ENCODE results near the gene WDFY1.

DNA sequence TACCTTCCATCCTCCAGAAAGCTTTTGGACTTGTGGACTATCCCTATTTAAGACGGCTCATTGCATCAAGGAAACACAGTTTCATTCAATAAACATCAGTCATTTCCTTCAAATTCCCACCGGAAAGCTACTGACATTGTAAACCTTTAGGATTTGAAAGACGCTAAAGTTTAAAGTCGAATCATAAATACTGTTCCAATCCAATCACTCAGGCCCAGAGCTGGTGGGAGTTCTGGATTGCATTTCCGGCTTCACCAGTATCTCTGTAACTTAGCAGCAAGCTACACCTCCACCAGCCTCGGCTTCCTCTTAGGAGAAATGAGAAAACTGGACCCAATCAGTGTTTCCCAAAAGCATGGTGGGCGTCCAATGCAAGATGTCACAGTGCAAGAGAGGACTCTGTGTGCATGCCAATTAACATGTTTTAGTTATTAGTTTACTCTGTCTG is 1.6 kb downstream of the WDFY1 start:
- TF ChIP-seq, protein P1, sequence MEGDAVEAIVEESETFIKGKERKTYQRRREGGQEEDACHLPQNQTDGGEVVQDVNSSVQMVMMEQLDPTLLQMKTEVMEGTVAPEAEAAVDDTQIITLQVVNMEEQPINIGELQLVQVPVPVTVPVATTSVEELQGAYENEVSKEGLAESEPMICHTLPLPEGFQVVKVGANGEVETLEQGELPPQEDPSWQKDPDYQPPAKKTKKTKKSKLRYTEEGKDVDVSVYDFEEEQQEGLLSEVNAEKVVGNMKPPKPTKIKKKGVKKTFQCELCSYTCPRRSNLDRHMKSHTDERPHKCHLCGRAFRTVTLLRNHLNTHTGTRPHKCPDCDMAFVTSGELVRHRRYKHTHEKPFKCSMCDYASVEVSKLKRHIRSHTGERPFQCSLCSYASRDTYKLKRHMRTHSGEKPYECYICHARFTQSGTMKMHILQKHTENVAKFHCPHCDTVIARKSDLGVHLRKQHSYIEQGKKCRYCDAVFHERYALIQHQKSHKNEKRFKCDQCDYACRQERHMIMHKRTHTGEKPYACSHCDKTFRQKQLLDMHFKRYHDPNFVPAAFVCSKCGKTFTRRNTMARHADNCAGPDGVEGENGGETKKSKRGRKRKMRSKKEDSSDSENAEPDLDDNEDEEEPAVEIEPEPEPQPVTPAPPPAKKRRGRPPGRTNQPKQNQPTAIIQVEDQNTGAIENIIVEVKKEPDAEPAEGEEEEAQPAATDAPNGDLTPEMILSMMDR (IDR thresholded peaks at IDR 0.05; ENCODE audit: low read depth, low read length, poor library complexity, severe bottlenecking) = no peak
- no peak for TF ChIP-seq EZH2phosphoT487 (IDR thresholded peaks at IDR 0.05; ENCODE audit: borderline replicate concordance, low read length)
